Muscle of back (tissue), 11 donors: ENCODE measurements around the gene SATB2. TPM values are rescaled to one million over a fixed set of nuclear protein-coding genes. Genes with fewer than 3 reads are reported as not detected.

Experiments used
- DNase-seq, 3 donors: peaks; one replicate each; pipeline versions ENCODE4 v3.0.0 to v3.0.0-alpha.2; 2013
- polyA plus RNA-seq, 10 donors: library from polyadenylated mRNA; unstranded; fragments of 120-200 nt; gene quantifications; one replicate each; pipeline ENCODE4 v1.2.1, GENCODE V29; 2013; ENCODE audit not compliant: insufficient read length in 10 of 10

The SATB2 gene
- polyA plus RNA-seq, 10 donors = 1.3 to 5.3 (median 2.3) TPM

- no peak for DNase-seq
Measured at GRCh38 chr2:199407421-199407820, 50.3 kb downstream of the SATB2 start.

- DNase-seq = no peak
Measured at GRCh38 chr2:199405241-199405640, 52.5 kb downstream of the SATB2 start.

DNA sequence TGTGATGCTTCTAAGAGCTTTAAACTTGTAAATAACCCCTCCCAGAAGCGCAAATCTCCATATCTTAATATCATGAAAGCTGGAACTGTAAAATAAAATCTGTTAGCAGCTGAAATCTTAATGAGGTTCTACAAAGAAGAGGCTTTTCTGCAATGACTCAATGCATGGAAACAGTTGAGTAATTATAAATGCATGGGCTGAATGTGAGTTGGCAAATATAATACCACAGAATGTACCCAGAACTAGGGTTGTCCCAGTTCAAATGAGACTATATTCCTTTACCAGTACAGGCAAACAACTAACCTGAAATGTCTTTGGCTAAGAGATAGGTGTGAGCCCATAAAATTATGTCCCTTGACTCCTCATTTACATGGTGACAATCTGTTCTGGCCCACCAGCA lies 52.9 kb downstream of the SATB2 start:
- peak in 1 of 3 donors; percentile 14 for DNase-seq

GRCh38 chr2:199395311-199395710 lies 62.4 kb downstream of the SATB2 start:
- no peak for DNase-seq

- DNase-seq = no peak
Measured at GRCh38 chr2:199392363-199392762, 65.4 kb downstream of the SATB2 start.

GRCh38 chr2:199388728-199389268 lies 68.9 kb downstream of the SATB2 start:
- DNase-seq = no peak

GRCh38 chr2:199384043-199384442 lies 73.7 kb downstream of the SATB2 start:
- no peak for DNase-seq

DNA sequence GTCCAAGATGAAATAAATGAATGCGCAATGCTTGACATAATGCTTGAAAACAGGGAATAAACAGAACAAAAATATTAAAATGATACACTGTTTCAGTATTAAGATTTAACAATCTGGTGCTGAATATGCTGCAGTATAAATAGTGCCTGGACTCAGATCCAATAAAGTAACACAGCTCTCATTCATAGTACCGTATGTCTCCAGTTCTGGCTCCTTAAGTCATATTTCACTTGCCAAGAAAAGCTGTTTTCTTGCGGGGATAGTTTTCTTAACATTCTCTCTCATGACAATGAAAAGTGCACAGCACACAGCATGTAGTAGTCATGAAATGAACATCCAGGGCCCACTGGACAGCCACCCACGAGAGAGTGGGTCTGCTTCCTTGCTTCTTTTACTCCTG lies 74.7 kb downstream of the SATB2 start:
- no peak for DNase-seq

DNA sequence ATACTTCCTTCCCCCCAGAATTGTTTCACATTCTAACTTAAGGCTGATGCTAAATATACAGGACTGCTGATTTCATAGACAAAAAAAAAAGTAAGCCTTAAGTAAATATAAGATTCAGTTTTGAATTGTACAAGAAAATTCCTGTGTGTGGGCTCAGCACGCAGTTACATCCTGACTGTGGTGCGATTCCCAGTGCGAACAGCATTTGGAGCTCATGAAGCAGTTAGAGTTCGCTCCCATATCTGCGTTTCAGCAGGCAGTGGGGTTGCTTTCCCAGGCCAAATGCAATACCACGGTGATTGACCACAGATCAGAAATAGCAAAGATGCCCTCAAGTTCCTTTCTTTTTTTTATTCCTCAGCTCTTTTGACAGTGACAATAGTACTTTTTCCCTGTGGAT lies 75.6 kb downstream of the SATB2 start:
- DNase-seq = no peak

GRCh38 chr2:199381531-199381930 lies 76.2 kb downstream of the SATB2 start:
- no peak for DNase-seq

- peak in 1 of 3 donors; percentile 46 for DNase-seq
Measured at GRCh38 chr2:199378948-199379650, 78.6 kb downstream of the SATB2 start.

GRCh38 chr2:199370150-199370780 lies 87.5 kb downstream of the SATB2 start:
- DNase-seq = peak in 1 of 3 donors; percentile 26

- DNase-seq = no peak
Measured at GRCh38 chr2:199366406-199366805, 91.3 kb downstream of the SATB2 start.

GRCh38 chr2:199364153-199364552 lies 93.6 kb downstream of the SATB2 start:
- no peak for DNase-seq

- DNase-seq = no peak
Measured at GRCh38 chr2:199356412-199356811, 101.3 kb downstream of the SATB2 start.

GRCh38 chr2:199348871-199349270 lies 108.9 kb downstream of the SATB2 start:
- no peak for DNase-seq

GRCh38 chr2:199344012-199344411 lies 113.7 kb downstream of the SATB2 start:
- DNase-seq = no peak

DNA sequence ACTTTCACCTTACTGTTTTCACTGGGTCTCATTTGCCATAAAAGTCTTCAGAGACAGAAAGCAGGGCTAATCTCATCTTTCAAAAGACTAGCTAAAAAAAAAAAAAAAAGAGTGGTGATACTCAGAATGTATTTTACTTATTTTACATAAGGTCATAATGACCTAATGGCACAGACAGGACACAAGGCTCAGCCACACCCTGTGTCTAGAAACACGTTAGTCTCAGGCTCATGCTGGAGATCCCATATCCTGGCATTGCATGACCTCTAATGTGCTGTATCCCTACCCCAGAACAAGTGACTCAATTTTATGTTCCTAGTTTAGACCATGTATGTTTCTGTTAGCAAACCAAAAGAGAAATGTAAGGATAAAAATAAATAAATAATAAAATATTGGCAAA lies 115.4 kb downstream of the SATB2 start:
- DNase-seq = no peak

DNA sequence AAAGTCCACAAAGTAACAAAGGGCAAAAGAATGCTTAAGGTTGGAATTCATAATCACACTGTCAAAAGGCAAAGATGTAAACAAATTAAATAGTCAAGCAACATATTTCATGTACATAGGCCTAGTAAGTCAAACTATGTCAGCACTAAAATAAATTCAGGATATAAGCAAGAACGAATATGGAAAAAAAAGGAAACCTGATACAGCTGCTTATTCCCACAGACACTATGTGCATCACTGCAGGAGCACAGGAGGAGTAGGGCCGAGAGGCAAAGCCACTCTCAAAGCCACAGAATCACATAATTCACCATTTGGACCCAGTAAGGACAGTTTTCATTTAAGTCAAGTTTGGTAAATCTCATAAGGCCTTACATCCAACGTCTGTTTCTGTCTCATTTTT lies 116.6 kb downstream of the SATB2 start:
- no peak for DNase-seq

- no peak for DNase-seq
Measured at GRCh38 chr2:199339891-199340605, 117.7 kb downstream of the SATB2 start.

GRCh38 chr2:199336546-199336945 lies 121.2 kb downstream of the SATB2 start:
- DNase-seq = no peak

DNA sequence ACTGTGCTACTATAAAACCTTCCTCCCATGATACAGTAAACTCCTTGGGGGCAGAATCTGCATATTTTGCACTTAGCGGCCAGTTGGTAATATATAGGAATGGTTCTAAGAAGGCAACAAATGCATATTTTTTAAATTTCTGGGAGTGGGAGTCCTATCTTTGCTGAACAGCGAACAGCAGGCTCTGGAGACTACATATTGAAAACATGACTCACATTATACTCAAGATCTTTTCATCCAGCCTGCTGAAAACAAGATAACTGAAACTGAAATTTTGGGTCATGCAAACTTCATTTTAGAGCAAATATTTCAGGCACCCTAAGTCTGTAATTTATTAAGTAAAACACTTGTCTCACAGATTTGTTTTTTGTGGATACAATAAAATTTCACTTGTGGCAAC lies 122.2 kb downstream of the SATB2 start:
- DNase-seq = no peak

DNA sequence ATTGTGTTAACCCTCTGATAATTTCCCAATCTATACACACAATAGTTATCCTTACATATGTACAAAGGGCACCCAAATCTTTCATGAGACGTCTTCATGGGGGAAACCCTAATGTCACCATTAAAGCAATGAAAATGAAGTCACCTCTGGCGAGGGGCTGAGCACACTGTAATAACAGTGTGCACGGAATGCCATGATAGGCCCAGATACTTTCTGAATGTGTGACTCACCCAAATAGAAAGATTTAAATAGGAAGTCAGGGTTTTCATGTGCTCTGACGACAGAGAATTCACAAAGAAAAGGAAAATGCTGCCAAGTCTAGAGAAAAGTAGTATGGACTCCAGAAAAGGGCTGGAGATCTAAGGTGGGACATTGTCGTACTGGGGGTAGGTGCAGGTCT lies 128.3 kb downstream of the SATB2 start:
- DNase-seq = no peak
